KMS-11 (cell line): Measurements from ENCODE around the gene GGT1.
"Not testable (repeated sequence)": the region's sequence is repeated elsewhere in the genome, so short reads cannot be mapped to it uniquely, and the experiment has no call there.

ENCODE experiments used
- H2AFZ ChIP-seq: fragments of 200-600 bp; sonication (generic); 2 replicates; pipeline ENCODE4 v1.6.1; 2016; ENCODE audit warnings: antibody characterized with exemption, mixed run types, low read depth
- H3K27ac ChIP-seq: fragments of 200-600 bp; sonication (generic); 2 replicates; pipeline ENCODE4 v1.6.1; 2016; ENCODE audit warnings: mild to moderate bottlenecking, mixed run types
- H3K27me3 ChIP-seq: fragments of 200-600 bp; sonication (generic); 2 replicates; pipeline ENCODE4 v1.6.1; 2017; ENCODE audit warnings: mild to moderate bottlenecking, low read depth, mixed run types, moderate library complexity; ENCODE audit not compliant: insufficient read depth
- H3K36me3 ChIP-seq: fragments of 200-600 bp; sonication (generic); 2 replicates; pipeline ENCODE4 v1.6.1; 2017; ENCODE audit warnings: mild to moderate bottlenecking, mixed run types; ENCODE audit not compliant: insufficient read depth
- H3K4me1 ChIP-seq: fragments of 200-600 bp; sonication (generic); 2 replicates; pipeline ENCODE4 v1.6.1; 2016; ENCODE audit warnings: mild to moderate bottlenecking, low read depth, mixed run types; ENCODE audit not compliant: poor library complexity, severe bottlenecking
- H3K4me2 ChIP-seq: fragments of 200-600 bp; sonication (generic); 2 replicates; pipeline ENCODE4 v1.7.0; 2016; ENCODE audit warnings: mild to moderate bottlenecking, mixed run types
- H3K4me3 ChIP-seq: fragments of 200-600 bp; sonication (generic); IDR thresholded peaks from 2 replicates; pipeline ENCODE4 v1.6.1; 2017; ENCODE audit warnings: low read depth, low read length, mixed read lengths; ENCODE audit not compliant: insufficient read depth
- H3K79me2 ChIP-seq: fragments of 200-600 bp; sonication (generic); 2 replicates; pipeline ENCODE4 v1.6.1; 2016; ENCODE audit warnings: low read depth, mixed run types; ENCODE audit not compliant: insufficient read depth
- H3K9ac ChIP-seq: fragments of 200-600 bp; sonication (generic); 2 replicates; pipeline ENCODE4 v1.6.1; 2016; ENCODE audit warnings: mild to moderate bottlenecking, mixed run types
- H4K20me1 ChIP-seq: fragments of 200-600 bp; sonication (generic); 2 replicates; pipeline ENCODE4 v1.6.1; 2016; ENCODE audit warnings: mild to moderate bottlenecking, mixed run types; ENCODE audit not compliant: insufficient read depth
- TF ChIP-seq, protein P1 (sequence below): fragments of 200-600 bp; sonication (generic); conservative IDR thresholded peaks from 2 replicates; pipeline ENCODE4 v1.6.1; 2017; ENCODE audit warnings: low read depth, mild to moderate bottlenecking, antibody characterized with exemption, low read length, moderate library complexity, mixed read lengths

The GGT1 gene

DNA sequence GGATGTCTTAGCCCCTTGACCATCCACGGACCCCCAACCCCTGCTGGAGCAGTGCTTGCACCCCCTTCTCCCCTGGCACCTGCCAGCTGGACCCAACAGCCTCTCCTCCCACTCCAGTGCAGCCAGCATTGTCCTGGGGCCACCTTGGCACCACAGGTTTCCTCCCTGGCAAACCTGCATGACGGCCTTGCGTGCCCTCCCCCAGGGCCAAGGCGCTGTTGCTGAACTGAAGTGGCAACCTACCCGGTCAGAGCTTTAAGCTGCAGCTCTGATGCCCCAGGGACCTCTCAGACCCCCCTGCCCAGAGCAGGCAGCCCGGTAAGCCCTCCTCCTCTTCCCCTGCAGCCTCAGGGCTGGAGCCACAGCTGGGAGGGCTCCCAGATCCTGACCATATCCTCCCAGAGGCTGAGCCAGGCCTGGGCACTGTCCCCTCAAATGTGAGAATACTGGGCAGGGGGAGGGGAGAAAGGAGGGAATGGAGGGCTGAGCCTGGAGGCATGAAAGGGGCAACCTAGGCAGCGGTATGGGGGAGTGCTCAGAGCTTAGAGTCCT, 8.3 kb upstream of the GGT1 start:
- Histone ChIP-seq H3K36me3 (no peaks in the 10 kb centered on the region), H3K4me1 (peaks cover 21% of the 10 kb centered on the region), H3K79me2 (no peaks in the 10 kb centered on the region), H3K9ac (no peak overlapping the region), H3K4me3 (no peak overlapping the region), H3K27me3 (no peaks in the 10 kb centered on the region), H2AFZ (no peak overlapping the region), H4K20me1 (no peaks in the 10 kb centered on the region), H3K27ac (no peak overlapping the region), H3K4me2 (no peak overlapping the region)
- TF ChIP-seq, protein P1, sequence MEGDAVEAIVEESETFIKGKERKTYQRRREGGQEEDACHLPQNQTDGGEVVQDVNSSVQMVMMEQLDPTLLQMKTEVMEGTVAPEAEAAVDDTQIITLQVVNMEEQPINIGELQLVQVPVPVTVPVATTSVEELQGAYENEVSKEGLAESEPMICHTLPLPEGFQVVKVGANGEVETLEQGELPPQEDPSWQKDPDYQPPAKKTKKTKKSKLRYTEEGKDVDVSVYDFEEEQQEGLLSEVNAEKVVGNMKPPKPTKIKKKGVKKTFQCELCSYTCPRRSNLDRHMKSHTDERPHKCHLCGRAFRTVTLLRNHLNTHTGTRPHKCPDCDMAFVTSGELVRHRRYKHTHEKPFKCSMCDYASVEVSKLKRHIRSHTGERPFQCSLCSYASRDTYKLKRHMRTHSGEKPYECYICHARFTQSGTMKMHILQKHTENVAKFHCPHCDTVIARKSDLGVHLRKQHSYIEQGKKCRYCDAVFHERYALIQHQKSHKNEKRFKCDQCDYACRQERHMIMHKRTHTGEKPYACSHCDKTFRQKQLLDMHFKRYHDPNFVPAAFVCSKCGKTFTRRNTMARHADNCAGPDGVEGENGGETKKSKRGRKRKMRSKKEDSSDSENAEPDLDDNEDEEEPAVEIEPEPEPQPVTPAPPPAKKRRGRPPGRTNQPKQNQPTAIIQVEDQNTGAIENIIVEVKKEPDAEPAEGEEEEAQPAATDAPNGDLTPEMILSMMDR = no peak

DNA sequence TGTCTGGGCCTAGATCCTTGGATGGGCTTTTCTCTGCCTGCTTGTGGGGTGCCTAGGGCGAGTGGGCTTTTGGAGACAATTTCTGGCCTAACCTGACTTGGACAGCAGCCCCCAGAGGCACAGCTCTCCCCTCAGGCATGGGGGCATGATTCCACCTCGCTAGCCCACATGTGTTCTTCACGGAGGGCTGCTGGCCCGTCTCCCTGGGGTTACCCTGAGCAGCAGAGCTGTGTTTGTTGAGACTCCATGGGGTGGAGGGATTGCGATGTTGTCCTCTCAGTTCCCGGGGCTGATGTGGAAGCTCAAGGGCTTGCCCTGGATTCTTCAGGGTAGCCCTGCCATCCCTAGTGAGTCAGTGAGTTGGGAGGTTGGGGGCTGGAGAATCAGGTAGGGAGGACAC, 7.8 kb upstream of the GGT1 start:
- Histone ChIP-seq H3K27ac (no peak overlapping the region), H3K79me2 (no peaks in the 10 kb centered on the region), H3K4me2 (no peak overlapping the region), H3K9ac (no peak overlapping the region), H2AFZ (no peak overlapping the region), H4K20me1 (no peaks in the 10 kb centered on the region), H3K4me1 (peaks cover 27% of the 10 kb centered on the region), H3K36me3 (no peaks in the 10 kb centered on the region), H3K4me3 (no peak overlapping the region), H3K27me3 (no peaks in the 10 kb centered on the region)
- TF ChIP-seq, protein P1 = no peak

DNA sequence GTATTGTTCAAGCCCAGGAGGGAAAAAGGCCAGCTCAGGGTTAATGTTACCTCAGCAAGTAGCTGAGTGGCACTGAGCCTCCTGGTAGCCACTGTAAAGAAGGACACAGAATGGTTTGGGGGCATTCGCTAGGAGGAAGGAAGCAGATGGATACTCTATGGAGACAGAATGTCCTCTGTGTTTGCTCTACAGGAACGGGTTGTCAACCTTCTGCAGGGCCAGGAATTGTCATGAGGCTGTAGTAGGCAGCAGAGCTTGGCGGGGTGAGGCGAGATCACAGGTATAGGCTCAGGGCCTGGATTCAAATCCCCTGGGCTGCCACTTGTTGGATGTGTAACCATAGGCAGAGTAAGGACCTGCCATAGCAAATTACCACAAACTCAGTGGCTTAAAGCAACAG, 7.1 kb upstream of the GGT1 start:
- Histone ChIP-seq H3K9ac (no peak overlapping the region), H3K4me2 (no peak overlapping the region), H3K79me2 (no peaks in the 10 kb centered on the region), H3K27ac (no peak overlapping the region), H2AFZ (no peak overlapping the region), H3K36me3 (no peaks in the 10 kb centered on the region), H3K4me3 (no peak overlapping the region), H3K27me3 (no peaks in the 10 kb centered on the region), H4K20me1 (no peaks in the 10 kb centered on the region), H3K4me1 (peaks cover 34% of the 10 kb centered on the region)
- TF ChIP-seq, protein P1 = no peak

DNA sequence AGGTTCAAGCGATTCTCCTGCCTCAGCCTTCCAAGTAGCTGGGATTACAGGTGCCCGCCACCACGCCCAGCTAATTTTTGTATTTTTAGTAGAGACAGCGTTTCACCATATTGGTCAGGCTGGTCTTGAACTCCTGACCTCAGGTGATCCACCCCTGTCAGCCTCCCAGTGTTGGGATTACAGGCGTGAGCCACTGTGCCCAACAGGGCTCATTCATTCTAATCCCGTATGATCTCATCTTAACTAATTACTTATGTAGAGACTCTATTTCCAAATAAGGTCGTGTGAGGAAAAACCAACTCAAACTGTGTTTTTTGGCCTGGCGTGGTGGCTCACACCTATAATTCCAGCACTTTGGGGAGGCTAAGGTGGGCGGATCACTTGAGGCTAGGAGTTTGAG, 5.9 kb upstream of the GGT1 start:
- not testable (repeated sequence) for H3K27me3 ChIP-seq, H3K4me2 ChIP-seq, H3K4me3 ChIP-seq, H3K79me2 ChIP-seq, H3K9ac ChIP-seq, H3K27ac ChIP-seq, H2AFZ ChIP-seq, H3K36me3 ChIP-seq, H4K20me1 ChIP-seq
- peaks cover 46% of the 10 kb centered on the region for H3K4me1 ChIP-seq

DNA sequence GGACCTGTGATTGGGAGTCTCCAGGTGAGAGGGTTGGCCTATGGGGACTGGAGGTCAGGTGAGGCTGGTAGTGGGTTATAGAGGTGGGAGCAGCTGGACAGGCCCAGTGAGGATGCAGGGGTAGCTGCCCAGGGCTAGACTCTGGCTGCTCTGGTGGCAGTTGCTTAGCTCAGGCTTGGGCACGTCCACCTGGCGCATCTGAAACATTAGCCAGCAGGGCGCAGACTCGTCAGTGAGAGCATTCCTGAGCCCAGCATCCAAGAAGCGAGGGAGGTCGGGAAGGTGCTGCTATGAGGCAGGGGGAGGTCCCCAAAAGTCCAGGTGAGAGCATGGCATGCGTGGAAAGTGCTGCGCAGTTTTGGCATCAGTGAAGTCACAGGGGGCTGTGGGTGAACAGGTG, 3.5 kb upstream of the GGT1 start:
- Histone ChIP-seq H3K9ac (no peak overlapping the region), H3K27me3 (no peaks in the 10 kb centered on the region), H3K4me1 (peaks cover 52% of the 10 kb centered on the region), H4K20me1 (no peaks in the 10 kb centered on the region), H3K4me3 (no peak overlapping the region), H2AFZ (no peak overlapping the region), H3K4me2 (no peak overlapping the region), H3K36me3 (no peaks in the 10 kb centered on the region), H3K79me2 (no peaks in the 10 kb centered on the region), H3K27ac (no peak overlapping the region)
- TF ChIP-seq, protein P1 = no peak

DNA sequence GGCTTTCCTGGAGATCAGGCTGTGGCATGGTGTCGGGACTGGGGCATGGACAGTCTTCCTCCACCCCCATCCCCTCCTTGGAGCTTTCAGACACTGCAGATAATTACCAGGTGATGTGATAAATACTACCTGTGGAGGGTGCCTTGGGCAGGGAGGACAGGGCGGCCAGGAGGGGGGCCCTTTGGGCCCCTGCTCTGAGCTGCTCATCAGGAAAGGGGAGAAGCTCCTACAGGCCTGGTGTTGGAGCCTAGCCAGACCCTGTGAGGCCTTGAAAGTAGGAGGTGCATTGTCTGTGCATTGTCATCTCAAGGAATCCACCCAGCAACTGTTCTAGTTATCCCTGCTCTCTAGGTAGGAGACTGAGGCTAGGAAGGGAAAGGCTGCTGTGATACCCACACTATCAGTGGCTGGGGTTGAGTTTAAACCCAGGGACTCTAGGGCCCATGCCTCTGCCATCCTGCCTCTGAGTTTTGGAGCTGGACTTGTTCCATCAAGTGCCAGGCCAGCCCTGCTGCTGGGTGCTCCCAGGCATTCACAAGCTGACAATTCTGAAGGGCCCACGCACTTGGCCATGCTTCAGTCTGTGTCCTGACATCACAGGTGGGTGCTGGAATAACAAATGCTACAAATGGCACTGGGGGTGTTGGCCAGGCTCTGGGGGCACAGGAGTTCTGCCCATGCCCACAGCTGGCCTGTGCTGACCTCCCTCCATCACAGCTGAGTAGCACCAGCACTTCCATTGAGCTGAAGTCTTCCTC, 2.9 kb upstream of the GGT1 start:
- not testable (repeated sequence) for H2AFZ ChIP-seq, H3K27me3 ChIP-seq, H3K36me3 ChIP-seq, H3K4me3 ChIP-seq, H3K27ac ChIP-seq, H4K20me1 ChIP-seq, H3K9ac ChIP-seq, H3K79me2 ChIP-seq
- Histone ChIP-seq H3K4me2 (peak overlapping the region; percentile 45; the same call in 1 of the 2 replicates), H3K4me1 (peaks cover 54% of the 10 kb centered on the region)
